Lower lobe of right lung (tissue), 2 donors: ENCODE measurements around the gene PIK3IP1. TPM values are rescaled to one million over a fixed set of nuclear protein-coding genes. Genes with fewer than 3 reads are reported as not detected.

Experiments
- ATAC-seq, 2 donors: fragments of 200-7000 bp; cut with Tn5 transposase; one replicate each; pipeline ENCODE4 v1.9.1; 2020 to 2022; ENCODE audit warnings: mild to moderate bottlenecking in 2 of 2, moderate library complexity in 2 of 2
- DNase-seq: peaks from one replicate; pipeline ENCODE4 v3.0.0-alpha.2; 2020
- H3K27ac ChIP-seq: fragments of 200-600 bp; one replicate; pipeline ENCODE4 v1.8.0; 2022
- H3K27me3 ChIP-seq: fragments of 200-600 bp; one replicate; pipeline ENCODE4 v1.8.0; 2022; ENCODE audit warnings: low read depth
- H3K36me3 ChIP-seq: fragments of 200-600 bp; one replicate; pipeline ENCODE4 v1.8.0; 2022; ENCODE audit warnings: mild to moderate bottlenecking
- H3K4me1 ChIP-seq: fragments of 200-600 bp; one replicate; pipeline ENCODE4 v1.8.0; 2022
- H3K4me3 ChIP-seq: fragments of 200-600 bp; one replicate; pipeline ENCODE4 v1.8.0; 2022; ENCODE audit warnings: mild to moderate bottlenecking
- H3K9me3 ChIP-seq: fragments of 200-600 bp; one replicate; pipeline ENCODE4 v1.8.0; 2022
- intact Hi-C: fragments of 100-400 bp; cut with DNase I; formaldehyde crosslinking; loops from one replicate; pipeline ENCODE4 v1.11.0; 2022
- total RNA-seq: library from RNA; stranded (reverse); fragmentation: NEBNext Ultra II Directional; extraction: Animal tissue kit (Norgen Biotek cat#: 25700); gene quantifications from one replicate; pipeline ENCODE4 v1.2.1, GENCODE V29; 2021
- TF ChIP-seq, protein P1 (sequence below): fragments of 200-600 bp; IDR thresholded peaks from one replicate; pipeline ENCODE4 v1.8.0; 2022; ENCODE audit warnings: antibody characterized with exemption, mild to moderate bottlenecking
- donor health status: DM: no; HTN: yes; CAD: no; lungs with severe emphysema.

The PIK3IP1 gene
- total RNA-seq, 1 donor from 2014 or later = 54.9 TPM

DNA sequence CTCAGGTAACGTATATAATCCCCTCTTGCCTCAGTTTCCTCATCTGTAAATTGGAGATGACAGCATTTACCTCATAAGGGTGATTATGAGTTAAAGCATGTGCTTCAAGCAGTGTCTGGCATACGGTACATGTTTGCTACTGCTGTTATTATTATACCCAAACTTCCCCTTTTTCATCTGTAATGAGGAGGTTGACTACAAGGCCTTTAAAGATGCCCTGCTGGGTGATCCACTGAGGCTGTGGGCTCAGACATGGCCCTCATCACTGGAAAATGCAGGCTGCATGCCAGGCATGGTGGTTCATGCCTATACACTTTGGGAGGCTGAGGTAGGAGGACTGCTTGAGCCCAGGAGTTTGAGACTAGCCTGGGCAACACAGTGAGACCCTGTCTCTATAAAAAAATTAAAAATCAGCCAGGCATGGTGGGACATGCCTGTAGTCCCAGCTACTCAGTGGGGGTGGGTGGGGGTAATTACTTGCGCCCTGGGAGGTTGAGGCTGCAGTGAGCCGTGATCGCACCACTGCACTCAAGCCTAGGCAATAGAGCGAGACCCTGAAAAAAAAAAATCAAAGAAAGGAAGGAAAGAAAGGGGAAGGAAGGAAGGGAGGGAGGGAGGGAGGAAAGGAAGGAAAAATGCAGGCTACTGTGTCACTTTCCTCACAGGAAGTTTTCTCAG lies 4.3 kb downstream of the PIK3IP1 start:
- no peak for DNase-seq
- peaks cover 66% of the 10 kb centered on the region for H3K4me1 ChIP-seq
- H3K36me3 ChIP-seq = peaks cover 65% of the 10 kb centered on the region

DNA sequence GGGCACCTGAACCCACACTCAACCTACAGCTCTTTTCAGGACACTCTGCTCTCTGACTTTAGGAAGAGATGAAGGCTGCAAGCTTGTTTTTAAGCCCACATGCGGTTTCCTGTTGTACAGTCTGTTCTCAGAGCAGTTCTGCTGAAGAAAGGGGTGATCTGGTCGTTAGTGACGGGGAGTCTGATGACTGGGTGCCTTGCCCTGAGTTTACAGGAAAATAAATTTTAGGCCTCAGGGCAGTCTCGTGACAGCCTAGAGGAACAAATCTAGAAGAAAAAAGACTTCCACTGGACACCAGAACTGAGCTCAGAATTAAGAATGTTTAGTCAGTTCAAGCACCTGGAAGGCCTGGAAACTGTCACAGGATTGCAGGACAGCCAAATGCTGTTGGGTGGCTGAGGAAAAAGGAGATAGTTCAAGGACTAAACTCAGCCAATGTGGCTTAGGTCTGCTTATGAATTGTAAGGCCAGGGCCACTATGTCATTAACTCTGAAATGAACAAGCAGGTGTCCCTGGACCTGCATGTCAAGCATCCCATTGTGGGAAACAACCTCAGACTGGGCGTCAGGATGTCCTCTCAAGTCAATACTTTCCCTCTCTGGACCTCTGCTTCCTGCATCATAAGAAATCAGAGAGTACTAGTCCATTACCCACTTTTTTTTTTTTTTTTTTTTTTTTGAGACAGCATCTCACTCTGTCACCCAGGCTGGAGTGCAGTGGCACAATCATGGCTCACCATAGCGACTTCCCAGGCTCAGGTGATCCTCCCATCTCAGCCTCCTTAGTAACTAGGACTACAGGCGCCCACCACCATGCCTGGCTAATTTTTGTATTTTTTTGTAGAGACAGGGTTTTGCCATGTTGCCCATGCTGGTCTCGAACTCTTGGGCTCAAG lies 5.7 kb downstream of the PIK3IP1 start:
- peak; percentile 3 for ATAC-seq
- Histone ChIP-seq H3K27ac (peak overlapping the region; percentile 96), H3K27me3 (no peaks in the 10 kb centered on the region), H3K36me3 (peaks cover 78% of the 10 kb centered on the region), H3K4me3 (no peak overlapping the region), H3K4me1 (peaks cover 60% of the 10 kb centered on the region), H3K9me3 (no peaks in the 10 kb centered on the region)
- intact Hi-C loops = no loop called here
- no peak for DNase-seq
- TF ChIP-seq, protein P1, sequence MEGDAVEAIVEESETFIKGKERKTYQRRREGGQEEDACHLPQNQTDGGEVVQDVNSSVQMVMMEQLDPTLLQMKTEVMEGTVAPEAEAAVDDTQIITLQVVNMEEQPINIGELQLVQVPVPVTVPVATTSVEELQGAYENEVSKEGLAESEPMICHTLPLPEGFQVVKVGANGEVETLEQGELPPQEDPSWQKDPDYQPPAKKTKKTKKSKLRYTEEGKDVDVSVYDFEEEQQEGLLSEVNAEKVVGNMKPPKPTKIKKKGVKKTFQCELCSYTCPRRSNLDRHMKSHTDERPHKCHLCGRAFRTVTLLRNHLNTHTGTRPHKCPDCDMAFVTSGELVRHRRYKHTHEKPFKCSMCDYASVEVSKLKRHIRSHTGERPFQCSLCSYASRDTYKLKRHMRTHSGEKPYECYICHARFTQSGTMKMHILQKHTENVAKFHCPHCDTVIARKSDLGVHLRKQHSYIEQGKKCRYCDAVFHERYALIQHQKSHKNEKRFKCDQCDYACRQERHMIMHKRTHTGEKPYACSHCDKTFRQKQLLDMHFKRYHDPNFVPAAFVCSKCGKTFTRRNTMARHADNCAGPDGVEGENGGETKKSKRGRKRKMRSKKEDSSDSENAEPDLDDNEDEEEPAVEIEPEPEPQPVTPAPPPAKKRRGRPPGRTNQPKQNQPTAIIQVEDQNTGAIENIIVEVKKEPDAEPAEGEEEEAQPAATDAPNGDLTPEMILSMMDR = no peak

More for the DNA sequence above, 4.3 kb downstream of the PIK3IP1 start:
- TF ChIP-seq, protein P1 = no peak
- Histone ChIP-seq H3K27me3 (no peaks in the 10 kb centered on the region), H3K9me3 (no peaks in the 10 kb centered on the region), H3K27ac (peak overlapping the region; percentile 96), H3K4me3 (peak overlapping the region; percentile 78)
- intact Hi-C loops = no loop called here
- no peak for ATAC-seq

DNA sequence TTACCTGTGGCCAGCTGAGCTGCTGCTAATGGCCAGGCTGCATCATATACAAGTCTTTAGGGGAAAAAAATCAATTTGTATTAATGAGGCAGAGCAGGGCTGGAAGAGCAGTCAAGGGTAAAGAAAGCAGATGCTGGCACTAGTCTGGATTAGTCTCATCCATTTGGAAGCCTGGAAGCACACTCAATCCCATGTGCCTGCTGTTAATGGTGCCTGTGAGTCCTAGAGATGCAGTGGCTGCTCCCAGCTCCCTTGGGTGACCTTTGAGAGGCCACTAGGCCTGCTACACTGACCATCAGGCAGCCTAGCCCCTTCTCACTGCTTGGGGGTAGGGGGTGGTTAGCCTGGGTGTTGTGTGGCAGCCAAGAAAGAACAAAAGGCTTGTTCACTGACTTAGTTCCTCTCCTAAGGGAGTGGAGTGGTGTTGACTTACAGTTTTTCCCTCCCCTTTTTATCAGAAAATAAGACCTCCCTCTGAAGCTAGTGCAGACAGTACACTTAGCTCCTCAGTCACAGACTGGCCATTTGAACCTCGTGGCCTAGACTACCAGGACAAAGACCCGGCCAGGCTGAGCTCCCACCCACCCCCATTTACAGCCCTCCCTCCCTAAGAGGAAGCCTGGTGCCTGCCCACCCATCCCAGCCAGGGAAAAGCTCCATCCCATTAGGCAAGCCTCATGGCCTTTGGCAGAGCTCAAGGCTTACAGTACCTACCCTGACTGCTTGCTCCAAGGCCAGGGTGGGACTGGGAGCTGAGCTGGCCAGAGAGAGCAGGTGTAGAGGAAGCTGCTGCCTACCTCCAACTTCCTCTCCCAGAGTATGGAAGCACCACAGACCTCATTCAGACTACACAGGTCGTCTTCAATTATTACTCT lies 7.8 kb downstream of the PIK3IP1 start:
- H3K9me3 ChIP-seq = no peaks in the 10 kb centered on the region
- peak overlapping the region; percentile 54 for H3K27ac ChIP-seq
- peaks cover 98% of the 10 kb centered on the region for H3K36me3 ChIP-seq
- peaks cover 53% of the 10 kb centered on the region for H3K4me1 ChIP-seq
- no peaks in the 10 kb centered on the region for H3K27me3 ChIP-seq
- TF ChIP-seq, protein P1 = no peak
- DNase-seq = no peak
- intact Hi-C loops = no loop called here
- H3K4me3 ChIP-seq = no peak overlapping the region
- no peak for ATAC-seq

DNA sequence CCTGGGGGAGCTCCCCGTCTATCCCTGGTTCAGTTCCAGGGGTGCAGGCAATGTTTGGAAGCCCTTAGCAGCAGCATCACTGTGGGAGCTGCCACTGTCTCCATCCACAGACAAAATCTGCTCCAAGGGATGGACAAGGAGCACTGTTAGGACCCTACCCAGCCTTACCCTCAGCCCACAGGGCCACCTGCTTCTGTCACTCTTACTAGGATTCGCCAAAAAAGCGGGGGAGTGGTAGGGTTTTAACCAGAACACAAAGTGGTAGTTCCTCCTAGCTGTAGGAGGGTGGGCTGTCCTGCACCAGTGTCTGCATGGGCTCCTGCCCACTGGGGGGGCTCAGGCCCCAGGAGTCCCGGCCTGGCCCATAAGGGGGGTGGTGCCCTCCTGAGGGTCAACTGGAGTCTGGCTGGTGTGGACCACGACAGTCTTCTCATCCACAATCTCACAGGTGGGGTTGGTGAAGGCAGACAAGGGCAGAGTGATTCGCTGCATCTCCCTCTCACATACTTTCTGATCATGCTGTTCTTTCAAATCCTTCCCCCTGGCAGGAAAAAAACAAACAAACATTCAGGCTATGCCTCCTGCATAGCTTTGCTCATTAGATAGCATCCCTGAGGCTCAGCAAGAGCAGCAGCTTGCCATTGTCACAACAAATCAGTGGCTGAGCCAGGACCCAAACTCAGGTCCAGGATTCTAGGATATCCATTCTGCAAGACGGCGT lies 9.4 kb downstream of the PIK3IP1 start:
- H3K36me3 ChIP-seq = peaks cover 100% of the 10 kb centered on the region
- no peak overlapping the region for H3K4me3 ChIP-seq
- no peak overlapping the region for H3K27ac ChIP-seq
- H3K27me3 ChIP-seq = no peaks in the 10 kb centered on the region
- DNase-seq (no peak), ATAC-seq (no peak)
- H3K9me3 ChIP-seq = no peaks in the 10 kb centered on the region
- H3K4me1 ChIP-seq = peaks cover 49% of the 10 kb centered on the region
- intact Hi-C loops = no loop called here
- TF ChIP-seq, protein P1 = no peak
